NCI-H748 (cell line): Measurements from ENCODE around the gene KLHL18.
"Not testable (repeated sequence)": the region's sequence is repeated elsewhere in the genome, so short reads cannot be mapped to it uniquely, and the experiment has no call there.

Experiments
- DNase-seq: peaks from one replicate; lab custom pipeline; 2025; ENCODE audit not compliant: unreplicated experiment; lab: John Stamatoyannopoulos, UW

KLHL18 gene

GRCh38 chr3:47273564-47273963, 9.2 kb upstream of the KLHL18 start:
- DNase-seq, result no peak

- no peak for DNase-seq
Measured at GRCh38 chr3:47274652-47275051, 8.1 kb upstream of the KLHL18 start.

GRCh38 chr3:47276558-47276957, 6.2 kb upstream of the KLHL18 start:
- DNase-seq, result no peak

GRCh38 chr3:47280519-47280918, 2.2 kb upstream of the KLHL18 start:
- no peak for DNase-seq

- DNase-seq, result peak; percentile 35
Measured at GRCh38 chr3:47283193-47283537, 421 bp downstream of the KLHL18 start.

GRCh38 chr3:47283591-47284364, 1.0 kb downstream of the KLHL18 start:
- peak; percentile 5 for DNase-seq

GRCh38 chr3:47288966-47289910, 6.5 kb downstream of the KLHL18 start:
- DNase-seq, result no peak

- DNase-seq, result no peak
Measured at GRCh38 chr3:47291158-47291753, 8.5 kb downstream of the KLHL18 start.

GRCh38 chr3:47291754-47292420, 9.1 kb downstream of the KLHL18 start:
- DNase-seq, result not testable (repeated sequence)

- no peak for DNase-seq
Measured at GRCh38 chr3:47293822-47294221, 11.1 kb downstream of the KLHL18 start.

- no peak for DNase-seq
Measured at GRCh38 chr3:47294392-47294791, 11.6 kb downstream of the KLHL18 start.

GRCh38 chr3:47295322-47295721, 12.6 kb downstream of the KLHL18 start:
- DNase-seq, result no peak

- no peak for DNase-seq
Measured at GRCh38 chr3:47295976-47296375, 13.2 kb downstream of the KLHL18 start.

GRCh38 chr3:47296562-47297302, 14.0 kb downstream of the KLHL18 start:
- no peak for DNase-seq

GRCh38 chr3:47298439-47298838, 15.7 kb downstream of the KLHL18 start:
- DNase-seq, result no peak

GRCh38 chr3:47299381-47300318, 16.9 kb downstream of the KLHL18 start:
- DNase-seq, result no peak

- DNase-seq, result no peak
Measured at GRCh38 chr3:47301456-47301855, 18.7 kb downstream of the KLHL18 start.

GRCh38 chr3:47306022-47306421, 23.3 kb downstream of the KLHL18 start:
- no peak for DNase-seq

- DNase-seq, result not testable (repeated sequence)
Measured at GRCh38 chr3:47309231-47309630, 26.5 kb downstream of the KLHL18 start.
